Activated naive CD8-positive, alpha-beta T cell treated with anti-CD3 and anti-CD28 coated beads, Interleukin-2, amount 10 ng/mL, durations not matched to agents 7 days and 5 days (primary cell): Measurements from ENCODE around the gene AGMO. TPM values are rescaled to one million over a fixed set of nuclear protein-coding genes. Genes with fewer than 3 reads are reported as not detected.

Experiments used
- ATAC-seq: fragments of 150-1000 bp; cut with Tn5 transposase; one replicate; pipeline ENCODE4 v1.10.0; 2021; ENCODE audit warnings: low read depth, moderate library complexity
- POLR2A ChIA-PET: fragments of 350-600 bp; sonication (Branson Sonifier 250); formaldehyde crosslinking; loops from one replicate; lab custom pipeline; 2021; ENCODE audit warnings: antibody characterized with exemption; lab: Charles Lee
- DNase-seq: peaks from one replicate; pipeline ENCODE4 v3.0.0; 2021
- H3K27ac Mint-ChIP-seq: one replicate; pipeline ENCODE4 v1.8.0; 2022; ENCODE audit warnings: mild to moderate bottlenecking, mixed read lengths
- H3K27me3 Mint-ChIP-seq: one replicate; pipeline ENCODE4 v1.8.0; 2022; ENCODE audit warnings: mild to moderate bottlenecking, moderate library complexity, mixed read lengths
- H3K36me3 Mint-ChIP-seq: one replicate; pipeline ENCODE4 v1.8.0; 2021; ENCODE audit warnings: mild to moderate bottlenecking, mixed read lengths
- H3K4me1 Mint-ChIP-seq: one replicate; pipeline ENCODE4 v1.8.0; 2021; ENCODE audit warnings: mixed read lengths
- H3K4me3 Mint-ChIP-seq: one replicate; pipeline ENCODE4 v1.8.0; 2022; ENCODE audit warnings: mild to moderate bottlenecking, moderate library complexity, mixed read lengths
- H3K9me3 Mint-ChIP-seq: one replicate; pipeline ENCODE4 v1.8.0; 2021; ENCODE audit warnings: mixed read lengths
- total RNA-seq, 2 experiments: library from RNA; stranded (reverse); gene quantifications; one replicate each; pipeline ENCODE4 v1.2.3, GENCODE V29; 2021

AGMO gene
- total RNA-seq, 2 experiments from 2014 or later = not detected

- no peak for DNase-seq
- H3K4me3 Mint-ChIP-seq = no peak overlapping the region
- no peaks in the 10 kb centered on the region for H3K27me3 Mint-ChIP-seq
- no peak for ATAC-seq
- peaks cover 8% of the 10 kb centered on the region for H3K9me3 Mint-ChIP-seq
- H3K27ac Mint-ChIP-seq = no peak overlapping the region
- no peaks in the 10 kb centered on the region for H3K36me3 Mint-ChIP-seq
- no peaks in the 10 kb centered on the region for H3K4me1 Mint-ChIP-seq
- POLR2A ChIA-PET = no interaction called here
Observed at GRCh38 chr7:15280078-15280733, 281.6 kb downstream of the AGMO start.

DNA sequence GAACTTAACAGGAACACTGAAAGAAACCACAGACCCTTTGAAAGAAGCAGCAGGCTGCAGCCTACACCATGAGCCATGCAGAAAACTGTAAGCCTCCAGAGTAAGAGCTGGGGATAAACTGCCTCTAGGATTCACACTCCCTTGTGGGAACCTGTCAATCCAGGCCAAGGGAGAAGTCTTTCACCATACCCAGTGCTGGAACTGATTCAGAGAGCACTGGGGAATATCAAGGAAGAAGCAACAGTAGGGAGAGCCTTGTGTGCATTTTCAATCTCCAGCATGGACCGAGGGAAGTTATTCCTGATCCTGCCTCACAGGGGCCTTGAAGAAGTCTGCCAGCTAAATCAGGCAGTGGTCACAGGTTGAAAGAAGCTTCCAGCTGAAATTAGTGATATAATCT, 282.2 kb downstream of the AGMO start:
- ATAC-seq (no peak), DNase-seq (no peak)
- Mint-ChIP-seq H3K9me3 (peaks cover 8% of the 10 kb centered on the region), H3K4me3 (no peak overlapping the region), H3K27me3 (no peaks in the 10 kb centered on the region), H3K4me1 (no peaks in the 10 kb centered on the region), H3K36me3 (no peaks in the 10 kb centered on the region), H3K27ac (no peak overlapping the region)
- POLR2A ChIA-PET = no interaction called here

DNA sequence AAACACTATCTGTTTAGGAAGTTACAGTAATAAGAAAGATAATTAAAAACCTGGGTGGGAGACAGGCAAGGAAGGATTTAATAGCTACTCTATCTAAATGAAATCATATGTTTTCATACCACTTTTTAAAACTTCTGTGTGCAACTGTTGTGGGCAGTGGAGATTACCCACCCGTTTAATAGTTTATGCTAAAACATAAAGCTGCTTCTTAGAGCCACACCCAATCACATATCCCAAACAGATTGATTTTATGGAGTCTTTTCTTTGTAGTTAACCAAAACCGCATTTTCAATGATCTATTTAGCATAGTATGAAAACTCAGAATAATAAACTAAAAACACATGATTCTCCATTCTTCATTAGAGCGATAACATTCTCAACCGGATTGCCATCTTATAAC, 304.1 kb downstream of the AGMO start:
- no peak overlapping the region for H3K27ac Mint-ChIP-seq
- H3K9me3 Mint-ChIP-seq = peaks cover 8% of the 10 kb centered on the region
- no peak overlapping the region for H3K4me3 Mint-ChIP-seq
- ATAC-seq = no peak
- no peaks in the 10 kb centered on the region for H3K27me3 Mint-ChIP-seq
- no peaks in the 10 kb centered on the region for H3K4me1 Mint-ChIP-seq
- H3K36me3 Mint-ChIP-seq = no peaks in the 10 kb centered on the region
- no peak for DNase-seq
- POLR2A ChIA-PET = no interaction called here

DNA sequence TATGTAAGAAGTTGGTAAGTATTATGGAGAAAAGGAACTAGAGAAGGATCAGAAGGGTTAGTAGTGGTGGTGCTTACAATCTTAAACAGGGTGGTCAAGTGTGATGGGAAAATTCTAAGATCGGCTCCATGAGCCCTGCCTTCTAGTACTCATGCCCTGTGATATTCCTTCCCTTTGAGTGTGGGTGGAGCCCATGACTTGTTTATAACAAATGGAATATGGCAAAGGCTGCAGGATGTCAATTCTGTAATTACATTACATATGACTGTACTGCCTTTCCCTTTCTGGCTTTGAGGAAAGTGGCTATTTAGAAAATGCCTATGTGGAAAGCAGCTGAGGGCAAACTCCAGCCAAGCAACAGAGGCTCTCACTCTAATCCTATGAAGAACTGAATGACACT, 309.6 kb downstream of the AGMO start:
- Mint-ChIP-seq H3K9me3 (no peaks in the 10 kb centered on the region), H3K36me3 (no peaks in the 10 kb centered on the region), H3K27me3 (no peaks in the 10 kb centered on the region), H3K4me1 (no peaks in the 10 kb centered on the region), H3K4me3 (no peak overlapping the region), H3K27ac (no peak overlapping the region)
- no peak for ATAC-seq
- DNase-seq = no peak
- POLR2A ChIA-PET = no interaction called here

GRCh38 chr7:15248514-15248913, 313.3 kb downstream of the AGMO start:
- no peaks in the 10 kb centered on the region for H3K27me3 Mint-ChIP-seq
- H3K36me3 Mint-ChIP-seq = no peaks in the 10 kb centered on the region
- POLR2A ChIA-PET = no interaction called here
- ATAC-seq = no peak
- no peak for DNase-seq
- no peaks in the 10 kb centered on the region for H3K4me1 Mint-ChIP-seq
- no peaks in the 10 kb centered on the region for H3K9me3 Mint-ChIP-seq
- H3K27ac Mint-ChIP-seq = no peak overlapping the region
- H3K4me3 Mint-ChIP-seq = no peak overlapping the region

DNA sequence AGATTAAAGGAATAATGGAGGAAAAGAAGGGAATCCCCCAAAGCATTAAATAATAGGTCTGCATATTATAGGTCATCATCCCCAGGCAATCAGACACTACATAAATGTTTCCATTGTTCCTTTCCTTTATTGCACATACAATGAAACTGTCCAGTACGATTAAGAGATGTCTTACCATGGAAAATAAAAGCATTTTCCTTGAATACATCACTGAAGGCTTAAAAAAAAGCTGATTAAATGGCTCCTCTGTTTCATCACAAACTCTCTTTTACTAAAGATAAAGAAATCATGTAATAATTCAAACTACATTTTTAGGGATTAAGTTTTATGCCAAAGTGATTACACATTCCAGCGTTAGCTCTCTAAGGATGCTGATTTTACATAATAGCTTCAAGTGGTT, 316.0 kb downstream of the AGMO start:
- ATAC-seq = no peak
- no peaks in the 10 kb centered on the region for H3K36me3 Mint-ChIP-seq
- H3K4me1 Mint-ChIP-seq = no peaks in the 10 kb centered on the region
- H3K27ac Mint-ChIP-seq = no peak overlapping the region
- no peaks in the 10 kb centered on the region for H3K9me3 Mint-ChIP-seq
- DNase-seq = no peak
- POLR2A ChIA-PET = no interaction called here
- H3K4me3 Mint-ChIP-seq = no peak overlapping the region
- H3K27me3 Mint-ChIP-seq = no peaks in the 10 kb centered on the region

DNA sequence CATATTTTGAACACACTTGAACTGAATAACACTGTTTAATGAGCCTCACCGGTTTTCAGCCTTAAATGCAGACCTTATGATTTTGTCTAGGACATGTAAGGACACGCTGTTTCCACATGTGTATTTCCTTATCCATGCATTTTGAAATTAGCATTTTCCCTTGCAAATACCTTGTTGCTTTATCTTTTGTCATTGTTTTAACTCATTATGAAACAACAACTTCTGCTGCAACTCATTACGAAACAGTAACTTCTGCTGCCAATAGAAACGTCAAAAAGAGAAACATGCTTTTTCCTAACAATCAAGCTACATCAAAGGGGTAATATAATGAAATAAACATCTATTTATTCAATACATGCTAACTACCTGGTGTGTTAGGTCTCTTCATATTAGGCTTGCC, 322.0 kb downstream of the AGMO start:
- no peaks in the 10 kb centered on the region for H3K27me3 Mint-ChIP-seq
- H3K27ac Mint-ChIP-seq = no peak overlapping the region
- H3K4me1 Mint-ChIP-seq = no peaks in the 10 kb centered on the region
- no peaks in the 10 kb centered on the region for H3K36me3 Mint-ChIP-seq
- H3K4me3 Mint-ChIP-seq = no peak overlapping the region
- H3K9me3 Mint-ChIP-seq = peaks cover 1% of the 10 kb centered on the region
- POLR2A ChIA-PET = no interaction called here
- no peak for DNase-seq
- no peak for ATAC-seq

- no peaks in the 10 kb centered on the region for H3K27me3 Mint-ChIP-seq
- H3K4me3 Mint-ChIP-seq = no peak overlapping the region
- DNase-seq (no peak), ATAC-seq (no peak)
- POLR2A ChIA-PET = no interaction called here
- no peak overlapping the region for H3K27ac Mint-ChIP-seq
- H3K36me3 Mint-ChIP-seq = no peaks in the 10 kb centered on the region
- no peaks in the 10 kb centered on the region for H3K4me1 Mint-ChIP-seq
- peaks cover 5% of the 10 kb centered on the region for H3K9me3 Mint-ChIP-seq
Observed at GRCh38 chr7:15236952-15237351, 324.9 kb downstream of the AGMO start.

- no peak for ATAC-seq
- DNase-seq = no peak
- Mint-ChIP-seq H3K4me1 (no peaks in the 10 kb centered on the region), H3K27ac (no peak overlapping the region), H3K9me3 (peaks cover 6% of the 10 kb centered on the region), H3K27me3 (no peaks in the 10 kb centered on the region), H3K36me3 (no peaks in the 10 kb centered on the region), H3K4me3 (no peak overlapping the region)
- POLR2A ChIA-PET = no interaction called here
Observed at GRCh38 chr7:15234431-15234830, 327.4 kb downstream of the AGMO start.

- Mint-ChIP-seq H3K27me3 (no peaks in the 10 kb centered on the region), H3K36me3 (no peaks in the 10 kb centered on the region), H3K4me3 (no peak overlapping the region), H3K4me1 (no peaks in the 10 kb centered on the region), H3K27ac (no peak overlapping the region), H3K9me3 (peaks cover 13% of the 10 kb centered on the region)
- POLR2A ChIA-PET = no interaction called here
- DNase-seq (no peak), ATAC-seq (no peak)
Observed at GRCh38 chr7:15228831-15229230, 333.0 kb downstream of the AGMO start.

- H3K36me3 Mint-ChIP-seq = no peaks in the 10 kb centered on the region
- no peaks in the 10 kb centered on the region for H3K27me3 Mint-ChIP-seq
- no peak for ATAC-seq
- POLR2A ChIA-PET = no interaction called here
- no peak for DNase-seq
- no peaks in the 10 kb centered on the region for H3K4me1 Mint-ChIP-seq
- H3K9me3 Mint-ChIP-seq = peaks cover 8% of the 10 kb centered on the region
- H3K27ac Mint-ChIP-seq = no peak overlapping the region
- no peak overlapping the region for H3K4me3 Mint-ChIP-seq
Observed at GRCh38 chr7:15225981-15226380, 335.8 kb downstream of the AGMO start.

- Mint-ChIP-seq H3K36me3 (no peaks in the 10 kb centered on the region), H3K27ac (no peak overlapping the region), H3K9me3 (no peaks in the 10 kb centered on the region), H3K27me3 (no peaks in the 10 kb centered on the region), H3K4me1 (no peaks in the 10 kb centered on the region), H3K4me3 (no peak overlapping the region)
- POLR2A ChIA-PET = no interaction called here
- no peak for DNase-seq
- no peak for ATAC-seq
Observed at GRCh38 chr7:15219758-15220157, 342.1 kb downstream of the AGMO start.

DNA sequence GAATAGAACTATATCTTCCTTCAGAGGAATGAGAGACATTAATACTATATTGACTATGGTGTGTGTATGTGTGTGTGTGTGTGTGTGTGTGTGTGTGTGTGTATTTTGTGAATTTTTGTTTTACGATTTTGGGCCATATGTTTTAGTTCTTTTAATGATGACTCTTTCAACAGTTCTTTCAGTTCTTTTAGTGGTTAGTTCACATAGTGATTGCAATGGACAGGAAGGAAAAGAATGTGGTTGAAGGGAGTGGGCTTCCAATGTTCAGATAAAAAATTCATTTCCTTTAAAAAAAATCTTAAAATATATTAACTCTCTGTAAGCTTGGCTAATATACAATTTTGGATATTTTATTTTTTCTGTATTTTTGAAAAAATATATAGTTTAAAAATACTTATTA, 343.6 kb downstream of the AGMO start:
- H3K4me1 Mint-ChIP-seq = no peaks in the 10 kb centered on the region
- no peak for ATAC-seq
- DNase-seq = no peak
- no peak overlapping the region for H3K27ac Mint-ChIP-seq
- H3K27me3 Mint-ChIP-seq = no peaks in the 10 kb centered on the region
- no peaks in the 10 kb centered on the region for H3K36me3 Mint-ChIP-seq
- H3K9me3 Mint-ChIP-seq = no peaks in the 10 kb centered on the region
- no peak overlapping the region for H3K4me3 Mint-ChIP-seq
- POLR2A ChIA-PET = no interaction called here

- Mint-ChIP-seq H3K9me3 (no peaks in the 10 kb centered on the region), H3K27ac (no peak overlapping the region), H3K27me3 (no peaks in the 10 kb centered on the region), H3K4me3 (no peak overlapping the region), H3K36me3 (no peaks in the 10 kb centered on the region), H3K4me1 (no peaks in the 10 kb centered on the region)
- POLR2A ChIA-PET = no interaction called here
- ATAC-seq (no peak), DNase-seq (no peak)
Observed at GRCh38 chr7:15215616-15216015, 346.2 kb downstream of the AGMO start.

DNA sequence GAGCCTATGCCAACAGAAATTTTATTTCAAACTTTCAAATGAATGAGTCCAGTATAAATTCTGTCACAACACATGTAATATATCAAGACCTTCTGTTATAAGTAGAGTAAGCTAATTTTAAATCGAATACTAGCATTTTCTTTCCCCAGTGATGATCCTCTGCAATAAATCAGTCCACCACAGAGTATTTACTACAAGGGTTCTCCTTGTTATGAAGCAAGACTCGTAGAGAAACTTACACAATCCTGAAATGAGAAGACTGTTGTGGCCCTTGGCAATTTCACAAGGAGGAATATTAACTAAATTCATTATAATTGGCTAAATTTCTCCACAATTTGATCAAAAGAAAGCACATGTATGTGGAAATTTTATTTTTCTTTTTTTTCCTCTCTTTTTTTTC, 346.8 kb downstream of the AGMO start:
- Mint-ChIP-seq H3K4me3 (no peak overlapping the region), H3K9me3 (no peaks in the 10 kb centered on the region), H3K27me3 (no peaks in the 10 kb centered on the region), H3K27ac (no peak overlapping the region), H3K4me1 (no peaks in the 10 kb centered on the region), H3K36me3 (no peaks in the 10 kb centered on the region)
- ATAC-seq (no peak), DNase-seq (no peak)
- POLR2A ChIA-PET = no interaction called here
